GM19438 (cell line): ENCODE results near the gene PHACTR1.
"Not testable (repeated sequence)": the region's sequence is repeated elsewhere in the genome, so short reads cannot be mapped to it uniquely, and the experiment has no call there.

Experiments
- ATAC-seq: cut with Tn5 transposase; IDR thresholded peaks from one replicate; pipeline ENCODE4 v1.9.1; 2021; ENCODE audit warnings: low read depth; ENCODE audit not compliant: unreplicated experiment

The PHACTR1 gene

DNA sequence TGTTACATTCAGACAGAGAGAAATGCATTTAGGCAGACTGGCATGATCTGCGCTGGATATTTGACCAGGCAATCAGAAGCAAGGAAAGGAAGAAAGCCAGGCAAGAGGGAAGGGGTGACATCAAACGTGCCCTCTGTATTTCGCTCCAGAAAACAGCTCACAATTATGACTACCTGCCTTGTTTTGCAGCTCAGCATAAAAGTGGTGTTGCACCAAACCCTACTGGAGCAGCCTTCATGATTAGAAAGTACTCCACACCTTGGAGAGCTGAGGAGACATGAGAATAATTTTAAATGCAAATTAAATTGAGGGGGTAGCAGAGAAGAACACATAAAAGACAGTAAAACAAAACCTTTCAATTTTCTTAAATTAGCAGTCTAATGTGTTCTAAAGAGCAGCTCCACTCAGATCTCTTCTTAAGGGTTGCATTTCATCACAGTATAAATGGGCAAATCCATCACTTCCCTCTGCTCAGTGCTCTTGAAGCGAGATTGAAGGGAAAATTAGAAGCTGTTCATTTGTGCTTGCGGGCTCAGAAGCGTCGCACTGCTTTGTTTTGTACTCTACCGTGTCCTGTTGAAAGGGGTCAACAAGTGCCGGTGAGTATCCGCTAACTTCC is at the start of gene PHACTR1:
PHACTR1 (plus strand) TSS at position 470 of the 619 bp plus-strand sequence.
- ATAC-seq: no peak

DNA sequence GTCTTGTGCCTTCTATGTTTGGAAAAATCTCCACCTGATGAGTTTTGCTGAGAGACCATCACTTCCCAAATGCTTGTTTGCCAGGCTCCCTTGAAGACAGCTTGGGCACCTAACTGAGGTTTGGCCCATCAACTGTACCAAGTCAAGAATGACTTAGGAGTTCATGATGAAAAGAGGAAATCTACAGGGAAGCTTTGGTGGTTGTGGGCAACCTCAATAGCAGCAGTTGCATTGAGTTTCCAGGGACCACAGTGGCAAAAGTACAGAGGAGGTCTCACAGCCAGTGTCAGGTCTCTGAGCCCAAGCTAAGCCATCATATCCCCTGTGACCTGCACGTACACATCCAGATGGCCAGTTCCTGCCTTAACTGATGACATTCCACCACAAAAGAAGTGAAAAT is 49.7 kb upstream of the PHACTR1 start:
- ATAC-seq: no peak

GRCh38 chr6:12675931-12676330 is 40.6 kb upstream of the PHACTR1 start:
- no peak for ATAC-seq

DNA sequence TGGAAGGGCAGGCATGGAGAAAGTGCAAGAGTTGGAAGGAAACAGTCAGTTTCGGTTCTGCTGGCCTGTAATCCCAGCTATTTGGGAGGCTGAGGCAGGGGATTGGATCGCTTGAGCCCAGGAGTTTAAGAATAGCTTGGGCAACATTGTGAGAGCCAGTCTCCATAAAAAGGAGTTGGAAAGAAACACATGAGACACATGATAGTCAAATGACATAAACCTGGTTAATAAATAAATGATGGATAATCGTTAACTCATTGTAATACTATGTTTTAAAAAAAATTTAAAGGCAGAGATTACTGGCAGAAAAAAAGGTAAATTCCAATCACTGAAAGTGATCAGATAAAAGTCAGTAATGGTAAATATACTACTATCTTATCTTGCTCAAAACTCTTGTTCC is 37.2 kb upstream of the PHACTR1 start:
- no peak for ATAC-seq

DNA sequence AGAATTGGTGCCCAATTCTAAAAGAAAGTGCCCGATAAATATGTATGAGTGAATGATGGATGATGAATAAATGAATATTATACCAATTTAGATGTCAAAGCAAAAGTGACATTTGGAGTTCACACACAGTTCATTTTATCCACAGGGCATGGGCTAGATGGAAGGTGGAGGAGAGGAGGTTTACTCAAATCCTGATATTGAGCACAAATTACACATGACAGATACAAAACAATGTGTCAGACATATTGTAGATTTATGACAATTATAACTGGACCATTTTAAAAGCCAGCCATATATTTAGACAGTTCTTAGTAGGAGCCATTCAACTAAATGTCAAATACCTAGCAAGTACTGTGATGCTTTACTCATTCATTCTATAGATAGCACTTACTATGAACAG is 23.4 kb upstream of the PHACTR1 start:
- ATAC-seq: no peak

GRCh38 chr6:12698298-12698697 is 18.3 kb upstream of the PHACTR1 start:
- no peak for ATAC-seq

DNA sequence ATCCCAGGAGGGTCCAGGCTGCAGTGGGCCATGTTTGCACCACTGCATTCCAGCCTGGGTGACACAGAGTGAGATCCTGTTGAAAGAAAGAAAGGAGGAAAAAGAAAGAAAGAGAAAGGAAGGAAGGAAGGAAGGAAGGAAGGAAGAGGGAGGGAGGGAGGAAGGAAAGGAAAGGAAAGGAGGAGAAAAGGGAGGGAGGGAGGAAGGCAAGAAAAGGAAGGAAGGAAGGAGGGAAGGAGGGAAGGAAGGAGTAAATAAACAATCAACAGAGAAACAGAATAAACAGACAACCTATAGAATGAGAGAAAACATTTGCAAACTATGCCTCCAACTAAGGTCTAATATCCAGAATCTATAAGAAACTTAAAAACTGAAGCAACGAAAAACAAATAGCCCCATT is 11.6 kb upstream of the PHACTR1 start:
- ATAC-seq: no peak

DNA sequence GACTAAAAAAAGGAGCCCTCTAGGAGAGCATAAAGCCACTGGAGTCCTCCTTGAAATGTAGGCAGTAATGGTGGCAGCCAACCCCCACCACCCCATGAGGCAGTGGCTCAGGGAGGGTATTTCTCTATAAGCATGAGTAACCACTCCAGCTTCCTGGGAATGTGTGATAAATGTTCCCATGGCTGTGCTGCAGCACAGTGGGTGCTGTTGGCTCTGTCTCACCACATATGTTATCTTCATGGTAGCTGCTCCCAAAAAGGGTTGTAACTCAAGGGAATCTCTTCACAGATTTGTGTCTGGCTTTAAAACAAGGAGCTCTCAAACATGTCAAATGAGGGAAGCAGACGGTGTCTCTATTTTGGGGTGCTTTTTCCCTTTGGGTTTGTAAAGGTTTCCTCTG is 7.5 kb upstream of the PHACTR1 start:
- no peak for ATAC-seq

DNA sequence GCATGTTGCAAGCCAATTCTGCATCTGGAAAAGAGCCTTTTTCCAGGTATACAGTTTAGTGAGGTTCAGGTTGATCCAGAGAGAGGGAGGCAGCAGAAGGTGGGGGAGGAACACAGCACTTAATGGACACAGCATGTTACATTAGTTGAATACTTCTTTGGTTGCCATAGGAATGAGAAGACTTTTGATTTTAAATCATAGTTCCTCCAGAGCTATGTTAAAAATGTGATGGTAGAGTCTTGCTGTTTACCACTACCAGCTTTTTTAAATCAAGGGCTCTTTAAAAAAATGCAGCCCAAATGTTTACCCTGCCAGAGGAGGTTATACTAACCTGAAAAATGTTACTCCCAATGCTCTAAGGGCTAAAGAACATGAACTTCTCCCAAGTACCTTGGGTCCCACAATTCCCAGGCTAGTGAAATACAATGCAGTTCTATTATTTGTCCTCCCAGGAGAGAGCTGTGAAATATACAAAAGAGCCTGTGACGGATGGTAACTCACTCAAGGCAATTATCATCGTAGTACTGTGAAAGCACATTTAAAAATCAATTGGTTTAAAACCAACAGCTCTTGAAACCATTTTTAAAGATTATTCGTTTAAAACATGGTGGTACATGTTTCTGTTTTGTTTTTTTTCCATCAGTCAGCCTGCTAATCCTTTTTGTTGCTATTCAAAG is 6.9 kb upstream of the PHACTR1 start:
- no peak for ATAC-seq

- ATAC-seq: no peak
These were observed 5.6 kb upstream of the PHACTR1 start for GRCh38 chr6:12710921-12711320.

GRCh38 chr6:12714022-12714421 is 2.5 kb upstream of the PHACTR1 start:
- no peak for ATAC-seq

DNA sequence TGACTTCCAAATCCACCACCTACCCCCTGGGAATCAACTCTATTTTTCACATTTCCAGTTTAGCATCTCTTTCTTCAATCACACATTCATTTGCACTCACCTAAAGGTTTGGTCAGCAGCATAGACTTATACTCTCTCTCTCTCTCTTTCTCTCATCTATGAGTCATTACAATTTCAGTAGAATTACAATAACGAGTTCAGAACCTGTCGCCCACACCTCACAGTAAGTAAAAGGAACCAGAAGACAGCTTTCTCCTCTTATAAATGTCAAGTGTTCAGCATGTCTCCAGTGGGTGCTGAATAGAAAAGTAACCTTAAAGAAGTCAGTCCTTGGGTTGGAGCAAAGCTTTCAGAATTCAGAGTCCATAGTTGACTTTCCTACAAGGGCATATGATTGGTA is 1.1 kb upstream of the PHACTR1 start:
- ATAC-seq: no peak

- ATAC-seq: no peak
These were observed 789 bp downstream of the PHACTR1 start for GRCh38 chr6:12717356-12717755.

DNA sequence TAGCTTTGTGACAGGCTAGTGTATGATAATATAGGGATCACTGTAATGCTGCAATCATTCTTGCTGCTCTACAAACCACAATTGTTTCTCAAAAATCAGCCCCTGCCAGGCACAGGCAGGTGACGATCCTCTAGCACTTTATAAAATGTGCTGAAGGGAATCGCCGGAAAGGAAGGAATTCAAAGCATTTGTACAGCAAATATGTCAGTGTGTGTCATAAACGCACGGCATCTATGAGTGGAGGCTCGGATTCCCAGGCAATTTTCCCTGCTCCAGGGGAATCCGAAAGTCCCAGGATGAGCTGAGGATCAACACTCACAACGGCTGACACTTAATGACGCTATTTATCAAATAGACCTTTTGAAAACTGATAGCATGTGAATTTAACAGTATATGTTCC is 1.4 kb downstream of the PHACTR1 start:
- ATAC-seq: no peak

GRCh38 chr6:12719017-12719416 is 2.5 kb downstream of the PHACTR1 start:
- ATAC-seq: no peak

DNA sequence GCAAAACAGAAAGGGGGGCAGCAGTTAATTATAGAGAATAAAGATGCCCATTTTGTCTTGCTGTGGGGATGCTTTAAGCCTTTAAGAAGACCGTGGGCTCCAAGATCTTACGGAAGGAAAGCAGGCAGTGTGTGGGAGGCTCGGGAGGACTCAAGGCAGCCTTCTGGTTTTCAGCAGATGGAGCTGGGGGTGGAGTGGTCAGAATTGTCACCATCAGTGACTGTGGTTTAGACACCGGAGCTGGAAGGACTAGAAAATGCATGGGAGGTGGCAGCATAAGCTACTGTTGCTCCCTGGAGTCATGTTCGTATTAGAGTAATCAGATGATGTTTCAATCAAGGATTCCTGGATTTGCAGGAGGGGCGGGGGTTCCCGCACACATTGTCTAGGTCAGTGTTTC is 3.7 kb downstream of the PHACTR1 start:
- no peak for ATAC-seq

DNA sequence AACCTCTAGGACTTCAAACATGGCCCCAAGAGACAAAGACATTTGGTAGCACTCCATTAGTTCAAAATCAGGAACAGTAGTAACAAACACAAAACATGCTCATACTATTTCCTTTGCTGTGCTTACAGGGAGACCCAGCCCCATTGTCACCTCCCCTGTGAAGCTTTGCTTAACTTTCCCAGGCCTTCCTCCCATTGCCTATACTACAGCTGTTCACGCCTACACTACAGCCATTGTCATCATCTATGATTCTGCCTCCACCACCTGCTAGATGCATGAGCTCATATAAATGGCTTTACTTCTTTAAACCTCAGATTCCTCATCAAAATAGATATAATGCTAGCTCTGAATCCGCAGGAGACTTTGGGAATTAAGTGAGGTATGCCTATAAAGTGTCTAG is 8.7 kb downstream of the PHACTR1 start:
- no peak for ATAC-seq

GRCh38 chr6:12729467-12729866 is 12.9 kb downstream of the PHACTR1 start:
- ATAC-seq: no peak

DNA sequence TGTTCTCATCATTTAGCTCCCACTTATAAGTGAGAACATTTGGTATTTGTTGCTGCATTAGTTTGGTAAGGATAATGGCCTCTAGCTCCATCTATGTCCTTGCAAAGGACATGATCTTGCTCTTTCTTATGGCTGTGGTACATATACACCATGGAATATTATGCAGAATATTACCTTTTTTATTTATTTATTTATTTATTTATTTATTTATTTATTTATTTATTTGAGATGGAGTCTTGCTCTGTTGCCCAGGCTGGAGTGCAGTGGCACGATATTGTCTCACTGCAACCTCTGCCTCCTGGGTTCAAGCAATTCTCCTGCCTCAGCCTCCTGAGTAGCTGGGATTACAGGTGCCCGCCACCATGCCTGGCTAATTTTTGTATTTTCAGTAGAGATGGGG is 14.2 kb downstream of the PHACTR1 start:
- ATAC-seq: not testable (repeated sequence)

DNA sequence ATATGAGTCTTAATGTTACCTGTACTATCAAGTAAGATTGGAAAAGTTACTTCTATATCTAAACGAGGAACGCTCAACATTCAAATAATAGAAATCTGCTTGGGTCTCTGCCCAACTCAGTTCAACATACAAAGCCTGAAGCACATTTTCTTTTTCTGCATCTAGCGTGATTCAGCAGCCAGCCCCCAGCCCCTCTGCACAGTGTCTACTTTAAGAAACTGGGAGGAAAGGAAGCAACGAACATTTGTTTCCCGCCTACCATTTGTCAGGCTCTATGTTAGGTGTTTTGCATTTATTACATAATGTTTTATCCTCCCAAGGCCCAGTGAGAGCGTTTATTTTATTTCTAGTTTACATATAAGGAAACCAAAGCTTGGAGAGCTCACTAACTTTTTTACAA is 17.3 kb downstream of the PHACTR1 start:
- no peak for ATAC-seq

DNA sequence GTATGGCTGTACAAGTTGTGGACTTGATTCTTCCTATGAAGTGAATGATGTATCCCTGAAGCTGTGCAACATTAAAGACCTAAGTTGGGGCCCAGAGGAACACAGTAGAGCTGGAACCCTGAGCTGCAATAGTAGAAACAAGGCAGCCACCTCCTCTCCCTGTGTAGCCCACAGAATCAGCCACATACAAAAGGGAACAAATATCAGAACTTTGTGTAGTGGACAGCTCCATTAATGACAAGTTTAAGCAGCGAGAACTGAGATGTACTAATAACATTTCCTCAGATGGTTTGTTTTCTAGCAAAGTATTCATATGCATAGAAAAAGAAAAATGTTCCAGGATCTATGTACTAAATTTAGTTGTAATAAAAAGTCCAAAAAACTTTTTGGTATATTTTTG is 19.2 kb downstream of the PHACTR1 start:
- no peak for ATAC-seq

DNA sequence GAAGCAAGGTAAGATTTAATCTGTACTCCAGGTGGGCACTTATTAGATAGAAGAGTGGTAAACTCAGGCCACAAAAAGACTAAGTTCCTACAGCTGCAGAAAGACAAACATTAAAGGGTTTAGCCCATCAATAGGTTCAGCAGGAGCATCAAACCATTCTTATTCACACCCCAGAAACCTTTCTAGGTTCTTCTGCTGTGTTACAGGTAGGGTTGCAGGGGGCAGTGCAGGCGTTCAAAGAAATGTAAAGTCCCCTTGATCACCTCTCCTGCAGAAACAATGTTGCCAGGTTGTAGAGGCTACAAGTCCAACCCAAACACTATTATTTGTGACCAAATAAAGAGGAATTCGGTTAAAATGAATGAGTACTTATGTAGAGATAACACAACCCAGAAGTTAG is 31.8 kb downstream of the PHACTR1 start:
- no peak for ATAC-seq
